22Rv1 (cell line): ENCODE measurements around the gene PLXDC2.

Experiments
- H3K27ac ChIP-seq: fragments of 450-650 bp; 2 replicates; pipeline ENCODE4 v1.5.1; 2017
- ZFX ChIP-seq: fragments of 450-650 bp; IDR thresholded peaks from 2 replicates; pipeline ENCODE4 v1.6.1; 2017; ENCODE audit warnings: antibody characterized with exemption, borderline replicate concordance
- TF ChIP-seq, protein P1 (sequence below): fragments of 450-650 bp; IDR thresholded peaks from 2 replicates; pipeline ENCODE4 v1.5.1; 2017; ENCODE audit warnings: mild to moderate bottlenecking

PLXDC2 gene

DNA sequence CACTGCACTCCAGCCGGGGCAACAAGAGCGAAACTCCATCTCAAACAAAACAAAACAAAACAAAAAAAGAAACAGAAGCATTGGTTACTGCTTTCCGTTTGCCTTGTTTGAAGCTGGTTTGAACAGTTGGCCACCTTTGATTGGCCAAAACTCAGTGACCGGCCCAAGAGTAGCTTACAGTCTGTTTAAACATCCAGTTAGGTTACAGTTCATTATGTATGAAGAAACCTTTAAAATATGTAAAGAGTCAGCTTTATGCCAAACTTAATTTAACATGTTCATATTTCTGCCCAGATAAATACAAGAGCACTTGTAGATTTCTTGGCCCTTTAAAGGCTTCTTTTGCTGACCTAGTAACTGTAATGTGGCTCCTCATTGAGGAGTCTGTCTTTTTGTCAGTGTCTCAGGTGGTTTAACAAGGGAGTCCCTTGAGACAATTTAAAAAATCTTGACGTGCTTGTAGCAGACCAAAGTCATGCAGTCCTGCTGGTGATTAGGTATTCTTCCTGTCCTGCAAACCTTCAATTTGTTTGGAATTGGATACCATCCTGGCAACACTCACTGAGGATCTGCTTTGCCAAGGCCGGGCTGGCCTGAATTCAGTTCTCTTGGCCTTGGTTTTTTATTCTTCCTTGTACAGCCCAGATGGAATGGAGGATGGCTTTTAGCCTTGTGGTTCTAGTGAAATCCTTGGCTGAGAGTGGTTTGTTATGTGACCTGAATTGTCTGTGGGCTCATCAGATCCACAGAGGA lies 128.9 kb downstream of the PLXDC2 start:
- TF ChIP-seq, protein P1, sequence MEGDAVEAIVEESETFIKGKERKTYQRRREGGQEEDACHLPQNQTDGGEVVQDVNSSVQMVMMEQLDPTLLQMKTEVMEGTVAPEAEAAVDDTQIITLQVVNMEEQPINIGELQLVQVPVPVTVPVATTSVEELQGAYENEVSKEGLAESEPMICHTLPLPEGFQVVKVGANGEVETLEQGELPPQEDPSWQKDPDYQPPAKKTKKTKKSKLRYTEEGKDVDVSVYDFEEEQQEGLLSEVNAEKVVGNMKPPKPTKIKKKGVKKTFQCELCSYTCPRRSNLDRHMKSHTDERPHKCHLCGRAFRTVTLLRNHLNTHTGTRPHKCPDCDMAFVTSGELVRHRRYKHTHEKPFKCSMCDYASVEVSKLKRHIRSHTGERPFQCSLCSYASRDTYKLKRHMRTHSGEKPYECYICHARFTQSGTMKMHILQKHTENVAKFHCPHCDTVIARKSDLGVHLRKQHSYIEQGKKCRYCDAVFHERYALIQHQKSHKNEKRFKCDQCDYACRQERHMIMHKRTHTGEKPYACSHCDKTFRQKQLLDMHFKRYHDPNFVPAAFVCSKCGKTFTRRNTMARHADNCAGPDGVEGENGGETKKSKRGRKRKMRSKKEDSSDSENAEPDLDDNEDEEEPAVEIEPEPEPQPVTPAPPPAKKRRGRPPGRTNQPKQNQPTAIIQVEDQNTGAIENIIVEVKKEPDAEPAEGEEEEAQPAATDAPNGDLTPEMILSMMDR: no peak
- no peak for TF ChIP-seq ZFX

DNA sequence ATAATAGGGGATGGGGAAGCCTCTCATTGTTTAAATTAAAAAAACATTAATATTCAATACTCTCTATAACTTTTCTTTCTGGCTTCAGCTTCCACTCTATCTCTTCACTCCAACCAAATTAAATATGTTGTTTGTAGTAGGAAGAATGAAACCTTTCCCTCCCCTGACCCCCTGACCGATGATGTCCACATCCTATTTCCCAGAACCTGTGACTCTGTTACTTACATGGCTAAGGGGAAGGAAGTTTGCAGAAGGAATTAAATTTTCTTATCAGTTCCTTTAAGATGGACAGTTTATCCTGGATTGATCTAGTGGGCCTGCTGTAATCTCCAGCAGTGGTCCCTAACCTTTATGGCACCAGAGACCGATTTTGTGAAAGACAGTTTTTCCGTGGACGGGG lies 130.0 kb downstream of the PLXDC2 start:
- TF ChIP-seq, protein P1: no peak
- TF ChIP-seq ZFX: no peak
- no peak overlapping the region for H3K27ac ChIP-seq

More for the DNA sequence above, 128.9 kb downstream of the PLXDC2 start:
- no peak overlapping the region for H3K27ac ChIP-seq

DNA sequence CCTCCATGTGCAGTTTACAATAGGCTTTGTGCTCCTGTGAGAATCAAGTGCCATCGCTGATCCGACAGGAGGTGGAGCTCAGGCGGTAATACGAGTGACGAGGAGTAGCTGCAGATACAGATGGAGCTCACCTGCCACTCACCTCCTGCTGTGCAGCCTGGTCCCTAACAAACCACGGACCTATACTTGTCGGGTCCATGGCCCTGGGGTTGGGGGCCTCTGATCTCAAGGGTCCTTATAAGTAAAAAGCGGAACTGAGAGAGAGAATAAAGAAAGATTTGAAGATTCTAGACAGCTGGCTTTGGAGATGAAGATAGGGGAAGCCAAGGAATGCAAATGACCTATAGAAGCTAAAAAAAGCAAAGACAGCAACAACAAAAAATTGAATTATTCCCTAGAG lies 130.6 kb downstream of the PLXDC2 start:
- TF ChIP-seq ZFX: no peak
- TF ChIP-seq, protein P1: no peak
- H3K27ac ChIP-seq: no peak overlapping the region

DNA sequence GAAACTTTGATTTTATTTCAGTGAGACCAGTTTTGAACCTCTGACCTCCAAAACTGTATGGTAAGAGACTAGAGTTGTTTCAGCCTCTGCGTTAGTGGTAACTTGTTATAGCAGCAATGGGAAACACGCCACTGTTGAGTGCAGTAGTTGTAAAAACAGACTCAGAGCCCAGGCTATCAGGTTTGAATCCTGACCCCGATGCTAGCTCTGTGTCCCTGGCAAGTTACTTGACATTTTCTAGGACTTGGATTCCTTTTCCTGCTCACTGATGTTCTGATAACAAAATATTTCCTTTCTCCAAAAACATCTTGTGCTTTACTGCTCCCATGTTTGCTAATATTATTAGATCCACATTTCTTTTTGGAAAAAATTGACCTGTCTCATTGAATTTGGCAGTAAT lies 131.0 kb downstream of the PLXDC2 start:
- H3K27ac ChIP-seq: no peak overlapping the region
- no peak for TF ChIP-seq ZFX
- TF ChIP-seq, protein P1: no peak

DNA sequence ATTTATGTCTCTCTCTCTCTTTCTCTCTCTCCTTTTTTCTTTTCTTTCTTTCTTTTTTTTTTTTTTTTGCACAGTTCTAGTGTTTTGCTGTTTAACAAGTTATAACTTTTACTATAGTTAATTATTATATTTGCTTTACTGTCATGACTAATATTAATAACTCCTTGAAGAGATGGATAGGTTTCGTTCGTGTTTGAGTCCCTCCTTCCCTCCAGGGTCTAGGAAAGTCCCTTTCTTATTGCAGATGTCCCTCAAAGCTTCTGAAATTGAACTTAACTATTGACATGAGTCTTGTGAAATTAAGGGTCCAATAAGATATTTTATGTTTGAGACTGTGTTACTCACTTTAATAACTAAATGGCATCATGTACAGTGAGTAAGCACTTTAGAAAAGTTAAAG lies 131.4 kb downstream of the PLXDC2 start:
- H3K27ac ChIP-seq: no peak overlapping the region
- no peak for TF ChIP-seq ZFX
- TF ChIP-seq, protein P1: no peak

DNA sequence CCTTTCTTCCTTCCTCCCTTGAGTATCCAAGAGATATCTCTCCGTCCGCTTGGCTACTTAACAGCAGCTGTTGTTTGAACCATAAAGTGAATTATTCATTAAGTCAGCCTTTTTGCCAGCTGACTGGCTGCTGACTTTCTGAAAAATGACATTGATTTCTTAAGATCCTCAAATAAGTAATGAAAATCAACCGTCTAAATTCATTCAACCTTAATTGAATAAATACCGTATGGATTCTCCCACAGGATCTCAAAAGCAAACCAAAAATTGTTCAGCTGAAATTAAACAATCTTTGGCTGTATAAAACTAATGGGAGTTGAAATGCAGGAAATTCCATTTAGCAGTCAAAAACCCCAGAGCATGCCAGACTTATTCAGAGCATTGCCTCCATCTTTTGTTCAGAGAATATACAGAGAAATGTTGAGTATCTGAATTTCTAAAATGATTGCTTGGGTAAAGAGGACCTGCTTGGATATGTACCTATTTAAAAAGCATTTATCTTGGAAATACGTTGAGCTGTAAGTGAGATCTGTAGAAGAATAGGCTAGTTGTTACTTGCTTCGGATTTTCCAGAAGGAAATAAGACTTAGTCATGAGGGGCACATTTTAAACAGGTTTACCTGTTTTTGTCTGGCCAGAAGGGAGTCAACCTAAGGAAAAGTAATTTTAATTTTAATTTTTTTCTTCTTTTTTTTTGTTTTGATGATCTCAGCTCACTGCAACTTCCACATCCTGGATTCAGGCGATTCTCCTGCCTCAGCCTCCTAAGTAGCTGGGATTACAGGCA lies 136.2 kb downstream of the PLXDC2 start:
- TF ChIP-seq, protein P1: no peak
- no peak for TF ChIP-seq ZFX
- no peak overlapping the region for H3K27ac ChIP-seq

DNA sequence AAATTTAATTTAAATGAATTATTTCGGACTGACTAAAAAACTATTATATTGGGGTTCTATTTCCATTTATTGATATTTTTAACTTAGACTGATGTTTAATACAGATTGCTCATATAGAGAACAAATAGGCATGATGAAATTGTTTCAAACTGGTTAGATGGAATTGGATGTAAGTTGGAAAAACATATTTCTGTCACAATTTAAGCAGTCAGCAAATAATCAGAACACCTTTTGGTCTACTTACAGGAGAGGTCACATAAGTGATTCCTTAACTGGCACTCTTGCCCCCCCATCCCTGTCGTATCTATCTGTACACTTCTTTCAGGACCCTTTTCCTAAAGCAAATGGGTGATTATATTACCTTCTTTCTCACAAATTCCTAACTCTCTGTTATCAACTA lies 138.4 kb downstream of the PLXDC2 start:
- no peak overlapping the region for H3K27ac ChIP-seq
- TF ChIP-seq, protein P1: no peak
- no peak for TF ChIP-seq ZFX
